PFSK-1 (cell line): ENCODE results near the gene WDPCP.

Experiments
- FOXP2 ChIP-seq: optimal IDR thresholded peaks from 2 replicates; pipeline ENCODE3; 2011; ENCODE audit warnings: borderline replicate concordance, control low read depth, inconsistent platforms; ENCODE audit not compliant: insufficient read depth; ENCODE audit errors: extremely low read length, extremely low read depth
- POLR2AphosphoS5 ChIP-seq: IDR thresholded peaks from 2 replicates; pipeline ENCODE4 v1.6.1; 2012; ENCODE audit warnings: low read depth, mild to moderate bottlenecking, control low read depth, low read length, moderate library complexity
- SIN3A ChIP-seq: IDR thresholded peaks from 2 replicates; pipeline ENCODE4 v1.6.1; 2012; ENCODE audit warnings: mild to moderate bottlenecking, low read length, moderate library complexity, borderline replicate concordance; ENCODE audit not compliant: insufficient read depth
- TAF1 ChIP-seq: IDR thresholded peaks from 2 replicates; pipeline ENCODE4 v1.6.1; 2012; ENCODE audit warnings: low read length, control low read depth, borderline replicate concordance; ENCODE audit not compliant: insufficient read depth
- TF ChIP-seq, protein P1 (sequence below), 2 experiments: IDR thresholded peaks; 2 replicates each; pipeline versions ENCODE4 v1.6.1 to v1.8.0; 2011 to 2012; ENCODE audit warnings: low read depth in 2 of 2, low read length in 2 of 2, control low read depth in 1 of 2, inconsistent platforms in 1 of 2, mild to moderate bottlenecking in 1 of 2, moderate library complexity in 1 of 2; ENCODE audit not compliant: insufficient read depth in 1 of 2

Gene WDPCP

DNA sequence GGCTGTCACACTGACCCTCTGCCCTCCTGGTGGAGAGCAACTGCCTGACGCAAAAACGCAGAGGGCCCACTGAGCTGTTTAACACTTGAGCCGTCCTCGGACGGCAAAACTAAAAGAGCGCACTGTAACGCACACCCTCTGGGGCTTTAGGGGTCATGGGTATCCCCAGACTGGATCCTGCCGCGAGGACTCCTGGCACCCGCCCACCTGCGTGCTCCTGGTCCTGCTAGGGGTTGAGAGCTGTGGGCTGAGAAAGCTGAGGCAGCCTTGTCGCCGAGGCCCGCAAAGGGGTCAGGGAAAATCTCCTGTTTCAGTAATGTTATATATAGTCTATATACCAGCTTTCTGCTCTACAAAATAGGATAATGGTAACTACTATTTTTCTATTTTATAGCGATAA lies 39.6 kb upstream of the WDPCP start:
- no peak for TF ChIP-seq TAF1
- TF ChIP-seq POLR2AphosphoS5: no peak
- no peak for TF ChIP-seq SIN3A
- no peak for TF ChIP-seq FOXP2
- TF ChIP-seq, protein P1, sequence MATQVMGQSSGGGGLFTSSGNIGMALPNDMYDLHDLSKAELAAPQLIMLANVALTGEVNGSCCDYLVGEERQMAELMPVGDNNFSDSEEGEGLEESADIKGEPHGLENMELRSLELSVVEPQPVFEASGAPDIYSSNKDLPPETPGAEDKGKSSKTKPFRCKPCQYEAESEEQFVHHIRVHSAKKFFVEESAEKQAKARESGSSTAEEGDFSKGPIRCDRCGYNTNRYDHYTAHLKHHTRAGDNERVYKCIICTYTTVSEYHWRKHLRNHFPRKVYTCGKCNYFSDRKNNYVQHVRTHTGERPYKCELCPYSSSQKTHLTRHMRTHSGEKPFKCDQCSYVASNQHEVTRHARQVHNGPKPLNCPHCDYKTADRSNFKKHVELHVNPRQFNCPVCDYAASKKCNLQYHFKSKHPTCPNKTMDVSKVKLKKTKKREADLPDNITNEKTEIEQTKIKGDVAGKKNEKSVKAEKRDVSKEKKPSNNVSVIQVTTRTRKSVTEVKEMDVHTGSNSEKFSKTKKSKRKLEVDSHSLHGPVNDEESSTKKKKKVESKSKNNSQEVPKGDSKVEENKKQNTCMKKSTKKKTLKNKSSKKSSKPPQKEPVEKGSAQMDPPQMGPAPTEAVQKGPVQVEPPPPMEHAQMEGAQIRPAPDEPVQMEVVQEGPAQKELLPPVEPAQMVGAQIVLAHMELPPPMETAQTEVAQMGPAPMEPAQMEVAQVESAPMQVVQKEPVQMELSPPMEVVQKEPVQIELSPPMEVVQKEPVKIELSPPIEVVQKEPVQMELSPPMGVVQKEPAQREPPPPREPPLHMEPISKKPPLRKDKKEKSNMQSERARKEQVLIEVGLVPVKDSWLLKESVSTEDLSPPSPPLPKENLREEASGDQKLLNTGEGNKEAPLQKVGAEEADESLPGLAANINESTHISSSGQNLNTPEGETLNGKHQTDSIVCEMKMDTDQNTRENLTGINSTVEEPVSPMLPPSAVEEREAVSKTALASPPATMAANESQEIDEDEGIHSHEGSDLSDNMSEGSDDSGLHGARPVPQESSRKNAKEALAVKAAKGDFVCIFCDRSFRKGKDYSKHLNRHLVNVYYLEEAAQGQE (IDR thresholded peaks at IDR 0.05; ENCODE audit: insufficient read depth in 1 of 2, low read depth in 2 of 2, low read length in 2 of 2): no peak

DNA sequence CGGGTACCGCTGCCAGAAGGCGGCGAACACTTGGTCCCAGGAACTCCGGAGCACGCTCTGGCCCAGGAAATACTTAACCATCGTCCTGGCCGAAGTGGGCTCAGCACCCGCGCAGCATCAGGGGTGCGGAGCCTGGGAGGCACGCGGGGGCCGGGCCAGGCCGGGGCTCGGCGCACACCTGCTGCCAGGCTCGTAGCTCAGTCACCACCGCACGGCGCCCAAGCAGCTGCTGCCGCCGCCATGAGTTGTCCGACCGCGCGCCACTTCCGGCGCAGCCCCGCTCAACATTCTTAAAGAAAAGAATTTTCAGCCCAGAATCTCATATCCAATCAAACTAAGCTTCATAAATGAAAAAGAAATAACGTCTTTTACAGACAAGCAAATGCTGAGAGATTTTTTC lies 34.5 kb upstream of the WDPCP start:
- TF ChIP-seq FOXP2 (no peak), SIN3A (no peak), TAF1 (no peak), POLR2AphosphoS5 (no peak)
- TF ChIP-seq, protein P1 (IDR thresholded peaks at IDR 0.05; ENCODE audit: insufficient read depth in 1 of 2, low read depth in 2 of 2, low read length in 2 of 2): no peak

DNA sequence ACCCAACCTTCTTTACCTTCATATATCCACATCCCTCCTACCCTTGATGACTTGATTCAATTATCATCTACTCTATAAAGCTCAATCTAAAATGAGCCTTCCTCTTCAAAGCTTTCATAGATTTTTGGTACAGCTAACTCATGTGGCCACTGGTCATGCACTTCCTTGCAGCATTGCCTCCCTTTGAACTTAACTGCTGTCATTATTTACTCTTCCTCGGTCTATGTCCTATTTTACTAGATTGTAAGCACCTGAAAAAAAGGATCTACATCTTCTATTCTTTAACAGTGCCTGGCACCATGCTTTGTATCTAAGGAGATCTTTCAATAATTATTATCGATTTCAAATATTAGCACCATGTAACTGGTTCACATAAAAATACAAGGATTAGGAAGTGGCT lies 31.1 kb upstream of the WDPCP start:
- TF ChIP-seq SIN3A (no peak), TAF1 (no peak), POLR2AphosphoS5 (no peak), FOXP2 (no peak)
- TF ChIP-seq, protein P1 (IDR thresholded peaks at IDR 0.05; ENCODE audit: insufficient read depth in 1 of 2, low read depth in 2 of 2, low read length in 2 of 2): no peak

DNA sequence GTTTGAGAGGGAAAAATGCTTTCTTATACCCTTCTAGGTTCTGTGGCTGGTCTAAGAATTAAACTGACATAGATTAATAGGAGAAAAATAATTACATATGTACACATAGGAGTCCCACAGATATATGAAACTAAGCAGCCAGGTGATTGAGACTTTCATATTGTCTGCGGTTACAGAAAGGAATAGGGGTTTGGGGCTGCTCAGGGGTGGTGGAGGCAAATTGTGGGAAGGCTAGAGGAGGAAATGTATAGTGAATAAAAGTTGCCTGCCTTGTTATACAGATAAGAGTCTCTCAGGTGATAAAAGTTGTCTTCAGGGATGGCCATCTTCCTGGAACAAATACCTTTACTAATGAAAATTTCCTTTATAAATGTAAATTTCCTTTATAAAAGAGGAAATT lies 29.1 kb upstream of the WDPCP start:
- TF ChIP-seq SIN3A (no peak), POLR2AphosphoS5 (no peak), TAF1 (no peak), FOXP2 (no peak)
- TF ChIP-seq, protein P1 (IDR thresholded peaks at IDR 0.05; ENCODE audit: insufficient read depth in 1 of 2, low read depth in 2 of 2, low read length in 2 of 2): no peak
